WTC11 (cell line): Measurements from ENCODE around the gene SNX17. TPM values are rescaled to one million over a fixed set of nuclear protein-coding genes. Genes with fewer than 3 reads are reported as not detected.

ENCODE experiments used
- ATAC-seq: fragments of 200-7000 bp; cut with Tn5 transposase; 2 replicates; pipeline ENCODE4 v1.10.0; 2021; ENCODE audit warnings: mild to moderate bottlenecking, moderate library complexity
- CTCF ChIA-PET: fragments of 300-600 bp; sonication (Branson Sonifier 250); formaldehyde crosslinking; loops from one replicate; lab custom pipeline; 2021; ENCODE audit warnings: antibody characterized with exemption; lab: Charles Lee
- POLR2A ChIA-PET: fragments of 350-600 bp; sonication (Branson Sonifier 250); formaldehyde crosslinking; loops from one replicate; lab custom pipeline; 2021; ENCODE audit warnings: antibody characterized with exemption; lab: Charles Lee
- DNase-seq: peaks from one replicate; pipeline ENCODE4 v3.0.0; 2021; ENCODE audit warnings: low spot score
- H3K27ac Mint-ChIP-seq: 2 replicates; pipeline ENCODE4 v1.8.0; 2021; ENCODE audit warnings: mixed read lengths
- H3K27me3 Mint-ChIP-seq: 2 replicates; pipeline ENCODE4 v1.8.0; 2021; ENCODE audit warnings: low read depth, mild to moderate bottlenecking, moderate library complexity, mixed read lengths
- H3K36me3 Mint-ChIP-seq: 2 replicates; pipeline ENCODE4 v1.8.0; 2021; ENCODE audit warnings: mixed read lengths
- H3K4me1 Mint-ChIP-seq: 2 replicates; pipeline ENCODE4 v1.8.0; 2022; ENCODE audit warnings: mixed read lengths
- H3K4me3 Mint-ChIP-seq: 2 replicates; pipeline ENCODE4 v1.8.0; 2021; ENCODE audit warnings: mild to moderate bottlenecking, moderate library complexity, mixed read lengths
- H3K9me3 Mint-ChIP-seq: 2 replicates; pipeline ENCODE4 v1.8.0; 2021; ENCODE audit warnings: mixed read lengths
- ARID4B ChIP-seq: sonication (generic); formaldehyde crosslinking; IDR thresholded peaks from 2 replicates; pipeline ENCODE4 v1.8.0; 2023; ENCODE audit warnings: missing genetic modification reagents, mild to moderate bottlenecking, borderline replicate concordance
- CREM ChIP-seq: sonication (generic); formaldehyde crosslinking; IDR thresholded peaks from 2 replicates; pipeline ENCODE4 v1.8.1; 2022; ENCODE audit warnings: mild to moderate bottlenecking, missing genetic modification reagents, moderate library complexity
- E2F1 ChIP-seq: sonication (generic); formaldehyde crosslinking; IDR thresholded peaks from 2 replicates; pipeline ENCODE4 v1.8.0; 2022; ENCODE audit warnings: mild to moderate bottlenecking, missing genetic modification reagents
- ESRRA ChIP-seq: sonication (generic); formaldehyde crosslinking; IDR thresholded peaks from 2 replicates; pipeline ENCODE4 v1.8.1; 2022; ENCODE audit warnings: mild to moderate bottlenecking, missing genetic modification reagents, borderline replicate concordance
- GABPB1 ChIP-seq: sonication (generic); formaldehyde crosslinking; IDR thresholded peaks from 2 replicates; pipeline ENCODE4 v1.8.1; 2023; ENCODE audit warnings: mild to moderate bottlenecking, missing genetic modification reagents
- GTF2I ChIP-seq: fragments of 250-450 bp; sonication (Bioruptor Pico); conservative IDR thresholded peaks from 2 replicates; pipeline ENCODE4 v1.4.0; 2021; ENCODE audit warnings: mild to moderate bottlenecking
- IRF2 ChIP-seq: sonication (generic); formaldehyde crosslinking; IDR thresholded peaks from 2 replicates; pipeline ENCODE4 v1.8.0; 2022; ENCODE audit warnings: low read depth, missing genetic modification reagents, borderline replicate concordance
- MYBL2 ChIP-seq: sonication (generic); formaldehyde crosslinking; IDR thresholded peaks from 2 replicates; pipeline ENCODE4 v1.8.1; 2023; ENCODE audit warnings: mild to moderate bottlenecking, moderate library complexity, missing genetic modification reagents
- NFATC4 ChIP-seq: fragments of 250-450 bp; sonication (Bioruptor Pico); IDR thresholded peaks from 2 replicates; pipeline ENCODE4 v1.9.0; 2021; ENCODE audit warnings: mild to moderate bottlenecking
- ZNF138 ChIP-seq: sonication (generic); formaldehyde crosslinking; conservative IDR thresholded peaks from 2 replicates; pipeline ENCODE4 v1.8.1; 2022; ENCODE audit warnings: mild to moderate bottlenecking, moderate library complexity, missing genetic modification reagents
- ZNF232 ChIP-seq: sonication (generic); formaldehyde crosslinking; IDR thresholded peaks from 2 replicates; pipeline ENCODE4 v1.8.0; 2022; ENCODE audit warnings: mild to moderate bottlenecking, missing genetic modification reagents
- ZNF317 ChIP-seq: sonication (generic); formaldehyde crosslinking; IDR thresholded peaks from 2 replicates; pipeline ENCODE4 v1.8.1; 2023; ENCODE audit warnings: low read depth, mild to moderate bottlenecking, moderate library complexity, missing genetic modification reagents, borderline replicate concordance
- ZNF532 ChIP-seq: fragments of 250-450 bp; sonication (Bioruptor Pico); IDR thresholded peaks from 2 replicates; pipeline ENCODE4 v1.9.0; 2021; ENCODE audit warnings: mild to moderate bottlenecking, borderline replicate concordance
- total RNA-seq: library from RNA; stranded (reverse); gene quantifications from 3 replicates; pipeline ENCODE4 v1.2.3, GENCODE V29; 2021
- TF ChIP-seq, protein P1 (sequence below): sonication (generic); formaldehyde crosslinking; IDR thresholded peaks from 2 replicates; pipeline ENCODE4 v1.8.0; 2022; ENCODE audit warnings: mild to moderate bottlenecking, missing genetic modification reagents
- TF ChIP-seq, protein P2 (sequence below): fragments of 250-450 bp; sonication (Bioruptor Pico); IDR thresholded peaks from 2 replicates; pipeline ENCODE4 v1.9.0; 2021; ENCODE audit warnings: moderate library complexity, mild to moderate bottlenecking, inconsistent platforms, borderline replicate concordance
- TF ChIP-seq, protein P3 (sequence below): sonication (generic); formaldehyde crosslinking; IDR thresholded peaks from 2 replicates; pipeline ENCODE4 v1.8.0; 2022; ENCODE audit warnings: mild to moderate bottlenecking, missing genetic modification reagents
- TF ChIP-seq, protein P4 (sequence below): sonication (generic); formaldehyde crosslinking; conservative IDR thresholded peaks from 2 replicates; pipeline ENCODE4 v1.8.1; 2022; ENCODE audit warnings: mild to moderate bottlenecking, missing genetic modification reagents
- TF ChIP-seq, protein P5 (sequence below): sonication (generic); formaldehyde crosslinking; IDR thresholded peaks from 2 replicates; pipeline ENCODE4 v1.8.1; 2023; ENCODE audit warnings: mild to moderate bottlenecking, missing genetic modification reagents, moderate library complexity

The SNX17 gene
- total RNA-seq, 1 experiment from 2014 or later: 74.7 TPM

DNA sequence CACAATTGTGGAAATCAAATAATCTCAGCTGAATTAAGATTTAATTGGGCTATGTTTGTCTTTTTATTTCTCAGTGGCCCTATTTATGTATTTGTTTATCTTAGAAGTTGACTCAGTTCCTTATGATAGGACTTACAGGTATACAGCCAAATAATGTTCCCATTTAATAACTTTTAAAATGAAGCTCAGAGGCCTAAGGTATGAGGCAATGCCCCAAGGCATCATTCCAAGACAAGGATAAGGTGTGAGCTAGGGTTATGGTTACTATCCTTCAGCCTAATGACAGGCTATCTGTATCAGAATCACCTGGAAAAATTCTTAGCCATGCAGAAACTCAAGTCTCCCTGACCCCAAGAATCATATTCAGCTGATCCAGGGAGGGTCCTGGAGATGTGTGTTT lies 50.6 kb downstream of the SNX17 start:
- Mint-ChIP-seq H3K27me3 (peaks cover 4% of the 10 kb centered on the region; the same call in 1 of the 2 replicates), H3K4me1 (no peaks in the 10 kb centered on the region), H3K4me3 (no peak overlapping the region), H3K27ac (no peak overlapping the region), H3K9me3 (no peaks in the 10 kb centered on the region), H3K36me3 (no peaks in the 10 kb centered on the region)
- TF ChIP-seq, protein P1, sequence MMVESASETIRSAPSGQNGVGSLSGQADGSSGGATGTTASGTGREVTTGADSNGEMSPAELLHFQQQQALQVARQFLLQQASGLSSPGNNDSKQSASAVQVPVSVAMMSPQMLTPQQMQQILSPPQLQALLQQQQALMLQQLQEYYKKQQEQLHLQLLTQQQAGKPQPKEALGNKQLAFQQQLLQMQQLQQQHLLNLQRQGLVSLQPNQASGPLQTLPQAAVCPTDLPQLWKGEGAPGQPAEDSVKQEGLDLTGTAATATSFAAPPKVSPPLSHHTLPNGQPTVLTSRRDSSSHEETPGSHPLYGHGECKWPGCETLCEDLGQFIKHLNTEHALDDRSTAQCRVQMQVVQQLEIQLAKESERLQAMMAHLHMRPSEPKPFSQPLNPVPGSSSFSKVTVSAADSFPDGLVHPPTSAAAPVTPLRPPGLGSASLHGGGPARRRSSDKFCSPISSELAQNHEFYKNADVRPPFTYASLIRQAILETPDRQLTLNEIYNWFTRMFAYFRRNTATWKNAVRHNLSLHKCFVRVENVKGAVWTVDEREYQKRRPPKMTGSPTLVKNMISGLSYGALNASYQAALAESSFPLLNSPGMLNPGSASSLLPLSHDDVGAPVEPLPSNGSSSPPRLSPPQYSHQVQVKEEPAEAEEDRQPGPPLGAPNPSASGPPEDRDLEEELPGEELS (CRISPR knock-in tag): no peak
- TF ChIP-seq IRF2 (CRISPR knock-in tag): no peak
- TF ChIP-seq ESRRA: no peak
- TF ChIP-seq, protein P2, sequence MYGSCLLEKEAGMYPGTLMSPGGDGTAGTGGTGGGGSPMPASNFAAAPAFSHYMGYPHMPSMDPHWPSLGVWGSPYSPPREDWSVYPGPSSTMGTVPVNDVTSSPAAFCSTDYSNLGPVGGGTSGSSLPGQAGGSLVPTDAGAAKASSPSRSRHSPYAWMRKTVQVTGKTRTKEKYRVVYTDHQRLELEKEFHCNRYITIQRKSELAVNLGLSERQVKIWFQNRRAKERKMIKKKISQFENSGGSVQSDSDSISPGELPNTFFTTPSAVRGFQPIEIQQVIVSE: no peak
- TF ChIP-seq ARID4B (CRISPR knock-in tag): no peak
- no peak for TF ChIP-seq GTF2I (CRISPR knock-in tag)
- TF ChIP-seq MYBL2 (CRISPR knock-in tag): no peak
- no peak for TF ChIP-seq ZNF317
- TF ChIP-seq, protein P3, sequence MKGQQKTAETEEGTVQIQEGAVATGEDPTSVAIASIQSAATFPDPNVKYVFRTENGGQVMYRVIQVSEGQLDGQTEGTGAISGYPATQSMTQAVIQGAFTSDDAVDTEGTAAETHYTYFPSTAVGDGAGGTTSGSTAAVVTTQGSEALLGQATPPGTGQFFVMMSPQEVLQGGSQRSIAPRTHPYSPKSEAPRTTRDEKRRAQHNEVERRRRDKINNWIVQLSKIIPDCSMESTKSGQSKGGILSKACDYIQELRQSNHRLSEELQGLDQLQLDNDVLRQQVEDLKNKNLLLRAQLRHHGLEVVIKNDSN (CRISPR knock-in tag): no peak
- TF ChIP-seq, protein P4, sequence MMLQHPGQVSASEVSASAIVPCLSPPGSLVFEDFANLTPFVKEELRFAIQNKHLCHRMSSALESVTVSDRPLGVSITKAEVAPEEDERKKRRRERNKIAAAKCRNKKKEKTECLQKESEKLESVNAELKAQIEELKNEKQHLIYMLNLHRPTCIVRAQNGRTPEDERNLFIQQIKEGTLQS (CRISPR knock-in tag): no peak
- TF ChIP-seq NFATC4 (CRISPR knock-in tag): no peak
- no peak for TF ChIP-seq ZNF232
- no peak for DNase-seq
- no peak for ATAC-seq
- CTCF ChIA-PET: no interaction called here
- POLR2A ChIA-PET: no interaction called here

DNA sequence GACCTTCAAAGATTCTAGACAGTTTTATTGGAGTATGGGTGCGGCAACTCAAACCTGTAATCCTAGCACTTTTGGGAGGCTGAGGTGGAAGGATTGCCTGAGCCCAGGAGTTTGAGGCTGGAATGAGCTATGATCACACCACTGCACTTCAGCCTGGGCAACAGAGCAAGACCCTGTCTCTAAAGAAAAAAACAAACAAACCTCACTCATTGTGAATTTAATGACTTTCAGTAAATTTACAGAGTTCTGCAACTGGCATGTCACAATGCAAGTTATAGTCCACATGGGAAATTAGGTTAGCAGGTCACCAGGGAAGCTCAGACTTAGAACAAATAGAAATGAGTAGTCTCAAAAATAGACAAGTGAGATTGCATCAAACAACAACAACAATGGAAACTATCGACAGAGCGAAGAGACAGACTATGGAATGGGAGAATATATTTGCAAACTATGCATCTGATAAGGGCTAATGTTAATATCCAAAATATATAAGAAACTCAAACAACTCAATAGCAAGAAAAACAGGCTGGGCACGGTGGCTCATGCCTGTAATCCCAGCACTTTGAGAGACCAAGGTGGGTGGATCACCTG lies 51.3 kb downstream of the SNX17 start:
- no peak for ATAC-seq
- H3K4me3 Mint-ChIP-seq: no peak overlapping the region
- H3K9me3 Mint-ChIP-seq: no peaks in the 10 kb centered on the region
- DNase-seq: no peak
- H3K36me3 Mint-ChIP-seq: no peaks in the 10 kb centered on the region
- ChIA-PET POLR2A (no interaction called here), CTCF (no interaction called here)
- peaks cover 4% of the 10 kb centered on the region; the same call in 1 of the 2 replicates for H3K27me3 Mint-ChIP-seq
- H3K27ac Mint-ChIP-seq: no peak overlapping the region
- no peaks in the 10 kb centered on the region for H3K4me1 Mint-ChIP-seq
- TF ChIP-seq, protein P3 (CRISPR knock-in tag): no peak
- TF ChIP-seq GABPB1 (CRISPR knock-in tag): no peak
- TF ChIP-seq, protein P5, sequence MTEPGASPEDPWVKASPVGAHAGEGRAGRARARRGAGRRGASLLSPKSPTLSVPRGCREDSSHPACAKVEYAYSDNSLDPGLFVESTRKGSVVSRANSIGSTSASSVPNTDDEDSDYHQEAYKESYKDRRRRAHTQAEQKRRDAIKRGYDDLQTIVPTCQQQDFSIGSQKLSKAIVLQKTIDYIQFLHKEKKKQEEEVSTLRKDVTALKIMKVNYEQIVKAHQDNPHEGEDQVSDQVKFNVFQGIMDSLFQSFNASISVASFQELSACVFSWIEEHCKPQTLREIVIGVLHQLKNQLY (CRISPR knock-in tag): no peak
- no peak for TF ChIP-seq CREM (CRISPR knock-in tag)
- no peak for TF ChIP-seq ESRRA
- TF ChIP-seq ZNF138: no peak
- TF ChIP-seq E2F1 (CRISPR knock-in tag): no peak
- TF ChIP-seq ZNF532 (CRISPR knock-in tag): no peak
